Adrenal gland (tissue), 12 donors: ENCODE data around the gene NFATC4. TPM values are rescaled to one million over a fixed set of nuclear protein-coding genes. Genes with fewer than 3 reads are reported as not detected.
A peak's percentile ranks its signal among the peaks of the same experiment; 100 is the strongest.

ENCODE experiments used
- DNase-seq, 7 donors: peaks; one replicate each; pipeline ENCODE4 v3.0.0-alpha.2; 2019 to 2020
- H3K27ac ChIP-seq, 5 donors: fragments of 200-600 bp; sonication (generic) in 4 of 5; 1 replicate in 3 of 5; 2 replicates in 2 of 5; pipeline versions ENCODE4 v1.5.1 to v1.8.0; 2016 to 2020; ENCODE audit warnings: mild to moderate bottlenecking in 1 of 5
- H3K27me3 ChIP-seq: fragments of 200-600 bp; 2 replicates; pipeline ENCODE4 v1.8.0; 2021
- H3K36me3 ChIP-seq, 2 donors: fragments of 200-600 bp; replicated peaks in 1 of 2; 1 replicate in 1 of 2; 2 replicates in 1 of 2; pipeline versions ENCODE4 v1.5.1 to v1.8.0; 2018 to 2022
- H3K4me1 ChIP-seq, 2 donors: fragments of 200-600 bp; replicated peaks in 1 of 2; 1 replicate in 1 of 2; 2 replicates in 1 of 2; pipeline versions ENCODE4 v1.5.1 to v1.8.0; 2018 to 2021
- H3K4me3 ChIP-seq, 4 donors: fragments of 200-600 bp; sonication (generic) in 3 of 4; one replicate each; pipeline ENCODE4 v1.5.1; 2016 to 2018
- H3K9me3 ChIP-seq, 3 donors: fragments of 200-600 bp; sonication (generic) in 1 of 3; replicated peaks in 1 of 3; 1 replicate in 2 of 3; 2 replicates in 1 of 3; pipeline versions ENCODE4 v1.5.1 to v1.8.0; 2016 to 2021
- POLR2A ChIP-seq, 2 donors: fragments of 450-650 bp; IDR thresholded peaks; one replicate each; pipeline ENCODE4 v1.6.1; 2017; ENCODE audit warnings: antibody characterized with exemption in 2 of 2, mild to moderate bottlenecking in 2 of 2, moderate library complexity in 1 of 2
- WGBS, 4 donors: extraction: QIAGEN DNeasy Blood & Tissue Kit in 2 of 4; methylation state at CpG; one replicate each; pipeline versions ENCODE4 v1.1.5 to v1.1.7; 2013 to 2017; 5-methylcytosine and 5-hydroxymethylcytosine counted together
- intact Hi-C, 2 donors: fragments of 100-400 bp; cut with DNase I; formaldehyde crosslinking; loops; one replicate each; pipeline versions ENCODE4 v1.14.1 to v1.15.0; 2022 to 2023
- polyA plus RNA-seq, 3 donors: library from polyadenylated mRNA; stranded (reverse); fragments of 200-250 nt in 2 of 3; fragments of 350-450 nt in 1 of 3; fragmentation: Illumina TruSeq in 1 of 3; extraction: RNeasy Lipid Tissue Mini Kit (QIAGEN cat#74804) in 1 of 3; gene quantifications; one replicate each; pipeline ENCODE4 v1.2.3, GENCODE V29; 2013 to 2014
- total RNA-seq, 9 donors: library from RNA; depleted of rRNA in 4 of 9; stranded (reverse); fragments of >200 nt in 4 of 9; fragments of 120-200 nt in 1 of 9; fragmentation: NEBNext Ultra II Directional in 1 of 9; extraction: Animal tissue kit (Norgen Biotek cat#: 25700) in 1 of 9; gene quantifications; one replicate each; pipeline versions ENCODE4 v1.1.0 to v1.2.4, GENCODE V29; 2013 to 2023
- TF ChIP-seq, protein P1 (sequence below), 6 experiments: fragments of 450-650 bp in 4 of 6; fragments of 200-600 bp in 2 of 6; sonication (generic) in 1 of 6; IDR thresholded peaks; 1 replicate in 5 of 6; 2 replicates in 1 of 6; pipeline versions ENCODE4 v1.5.1 to v1.8.0; 2016 to 2021; ENCODE audit warnings: antibody characterized with exemption in 6 of 6, mild to moderate bottlenecking in 2 of 6, moderate library complexity in 1 of 6
- donor health status: healthy with polysubstance abuse.
- donor health status: Bipolar disorder and iron deficiency.
- donor health status: DM: yes; HTN: yes; CAD: no.
- donor health status: DM: no; HTN: no; CAD: no.
- donor health status: DM: no; HTN: no; CAD: no.
- donor health status: DM: yes; HTN: yes; CAD: no.

NFATC4 gene
- total and polyA plus RNA-seq, 12 donors = 11.8 to 505 (median 59.8) TPM

- H3K27ac ChIP-seq = peak overlapping the region in 2 of 5 donors; percentile 45 to 58
- no peaks in the 10 kb centered on the region for H3K36me3 ChIP-seq
- peak in 1 of 7 donors; percentile 14 for DNase-seq
- 59 to 64% (median 62%) methylated on average over 10 to 11 of the region's 11 CpGs for WGBS, 4 donors
- no peaks in the 10 kb centered on the region for H3K9me3 ChIP-seq
- no peak overlapping the region for H3K4me3 ChIP-seq
- intact Hi-C loops = no loop called here
- peaks cover 6% of the 10 kb centered on the region for H3K27me3 ChIP-seq
- peaks cover 0 to 8% of the 10 kb centered on the region in 2 donors for H3K4me1 ChIP-seq
- TF ChIP-seq POLR2A (IDR thresholded peaks at IDR 0.05) = no peak
- TF ChIP-seq, protein P1, sequence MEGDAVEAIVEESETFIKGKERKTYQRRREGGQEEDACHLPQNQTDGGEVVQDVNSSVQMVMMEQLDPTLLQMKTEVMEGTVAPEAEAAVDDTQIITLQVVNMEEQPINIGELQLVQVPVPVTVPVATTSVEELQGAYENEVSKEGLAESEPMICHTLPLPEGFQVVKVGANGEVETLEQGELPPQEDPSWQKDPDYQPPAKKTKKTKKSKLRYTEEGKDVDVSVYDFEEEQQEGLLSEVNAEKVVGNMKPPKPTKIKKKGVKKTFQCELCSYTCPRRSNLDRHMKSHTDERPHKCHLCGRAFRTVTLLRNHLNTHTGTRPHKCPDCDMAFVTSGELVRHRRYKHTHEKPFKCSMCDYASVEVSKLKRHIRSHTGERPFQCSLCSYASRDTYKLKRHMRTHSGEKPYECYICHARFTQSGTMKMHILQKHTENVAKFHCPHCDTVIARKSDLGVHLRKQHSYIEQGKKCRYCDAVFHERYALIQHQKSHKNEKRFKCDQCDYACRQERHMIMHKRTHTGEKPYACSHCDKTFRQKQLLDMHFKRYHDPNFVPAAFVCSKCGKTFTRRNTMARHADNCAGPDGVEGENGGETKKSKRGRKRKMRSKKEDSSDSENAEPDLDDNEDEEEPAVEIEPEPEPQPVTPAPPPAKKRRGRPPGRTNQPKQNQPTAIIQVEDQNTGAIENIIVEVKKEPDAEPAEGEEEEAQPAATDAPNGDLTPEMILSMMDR (IDR thresholded peaks at IDR 0.05) = no peak
Measured at GRCh38 chr14:24389226-24389848, 21.4 kb downstream of the NFATC4 start.

GRCh38 chr14:24390701-24391468 is 22.9 kb downstream of the NFATC4 start:
- Histone ChIP-seq H3K4me3 (no peak overlapping the region), H3K9me3 (no peaks in the 10 kb centered on the region), H3K27ac (no peak overlapping the region), H3K4me1 (peaks cover 0 to 8% of the 10 kb centered on the region in 2 donors), H3K36me3 (no peaks in the 10 kb centered on the region), H3K27me3 (peaks cover 6% of the 10 kb centered on the region)
- TF ChIP-seq, protein P1 (IDR thresholded peaks at IDR 0.05) = no peak
- TF ChIP-seq POLR2A (IDR thresholded peaks at IDR 0.05) = no peak
- WGBS, 4 donors = 62 to 74% (median 64%) methylated on average over 6 of the region's 6 CpGs
- intact Hi-C loops = no loop called here
- peak in 1 of 7 donors; percentile 4 for DNase-seq

DNA sequence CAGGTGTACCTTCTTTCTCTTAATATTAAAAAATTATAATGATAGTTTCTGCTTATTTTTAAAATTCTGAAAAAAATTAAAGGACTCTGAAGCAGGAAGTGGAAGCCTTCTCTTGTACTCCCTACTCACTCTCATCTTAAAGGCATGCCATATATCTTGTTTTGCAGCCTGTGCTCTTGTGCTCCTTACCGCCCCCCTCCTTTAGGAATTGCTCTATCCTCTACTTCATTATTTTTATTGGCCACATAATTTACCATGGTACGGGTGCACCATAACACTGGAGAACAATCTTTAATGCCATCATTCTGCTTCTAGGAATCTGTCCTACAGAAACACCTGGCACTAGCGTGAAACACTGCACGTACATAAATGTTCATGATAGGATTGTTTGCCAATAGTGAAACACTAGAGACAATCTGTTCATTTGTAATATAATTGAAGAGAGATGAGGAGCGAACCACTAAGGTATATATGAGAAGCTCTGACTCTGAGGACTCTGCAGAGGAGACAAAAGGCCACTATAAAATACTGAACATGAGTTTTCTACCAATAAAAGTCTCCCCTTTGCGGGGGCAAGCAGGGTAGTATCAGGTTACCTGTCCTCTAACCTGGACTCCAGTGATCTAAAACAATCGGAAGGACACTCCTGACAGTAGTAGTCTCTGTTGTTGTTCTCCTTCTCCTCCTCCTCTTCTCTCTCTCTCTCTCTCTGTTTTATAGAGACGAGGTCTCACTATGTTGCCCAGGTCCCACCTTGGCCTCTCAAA is 24.5 kb downstream of the NFATC4 start:
- H3K4me3 ChIP-seq = no peak overlapping the region
- H3K9me3 ChIP-seq = no peaks in the 10 kb centered on the region
- no peak overlapping the region for H3K27ac ChIP-seq
- TF ChIP-seq POLR2A (IDR thresholded peaks at IDR 0.05) = no peak
- TF ChIP-seq, protein P1 (IDR thresholded peaks at IDR 0.05) = no peak
- 64 to 69% (median 65%) methylated on average over 8 of the region's 8 CpGs for WGBS, 4 donors
- H3K27me3 ChIP-seq = peaks cover 6% of the 10 kb centered on the region
- intact Hi-C loops = no loop called here
- peaks cover 0 to 8% of the 10 kb centered on the region in 2 donors for H3K4me1 ChIP-seq
- no peaks in the 10 kb centered on the region for H3K36me3 ChIP-seq
- no peak for DNase-seq

DNA sequence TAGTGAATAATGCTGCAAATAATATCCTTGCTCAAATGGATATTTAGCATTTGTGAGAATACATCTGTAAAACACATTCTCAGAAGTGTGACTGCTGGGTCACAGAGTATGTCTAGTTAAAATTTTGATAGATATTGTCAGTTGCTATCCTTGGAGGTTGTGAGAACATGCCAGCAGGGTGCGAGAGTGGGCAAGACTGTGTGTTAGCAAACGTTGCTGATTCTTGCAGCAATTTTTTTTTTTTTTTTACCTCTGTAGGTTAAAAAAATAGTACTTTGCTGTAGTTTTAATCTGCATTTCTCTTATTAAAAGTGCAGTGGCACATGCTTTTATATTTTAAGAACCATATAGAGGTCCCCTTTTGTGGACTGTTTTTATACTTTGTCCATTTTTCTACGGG is 26.3 kb downstream of the NFATC4 start:
- peaks cover 6% of the 10 kb centered on the region for H3K27me3 ChIP-seq
- no peak for DNase-seq
- H3K4me1 ChIP-seq = peaks cover 6 to 11% of the 10 kb centered on the region in 2 donors
- WGBS, 4 donors = 48 to 56% (median 49%) methylated on average over 3 of the region's 3 CpGs
- TF ChIP-seq POLR2A (IDR thresholded peaks at IDR 0.05) = no peak
- intact Hi-C loops = no loop called here
- H3K4me3 ChIP-seq = no peak overlapping the region
- no peaks in the 10 kb centered on the region for H3K36me3 ChIP-seq
- H3K27ac ChIP-seq = no peak overlapping the region
- no peaks in the 10 kb centered on the region for H3K9me3 ChIP-seq
